DOHH2 (cell line): ENCODE measurements around the gene TCERG1.
A peak's percentile ranks its signal among the peaks of the same experiment; 100 is the strongest.

Experiments used
- H3F3A ChIP-seq: fragments of 200-600 bp; sonication (generic), shearing (Covaris generic); 2 replicates; pipeline ENCODE4 v1.6.0; 2016; ENCODE audit warnings: antibody characterized with exemption, mild to moderate bottlenecking; ENCODE audit not compliant: control insufficient read depth, insufficient read depth
- H3K27ac ChIP-seq: fragments of 200-600 bp; sonication (generic); 2 replicates; pipeline ENCODE4 v1.5.1; 2014; ENCODE audit warnings: low read depth, mild to moderate bottlenecking, low read length, moderate library complexity
- H3K27me3 ChIP-seq: fragments of 200-600 bp; sonication (generic); 2 replicates; pipeline ENCODE4 v1.6.1; 2014; ENCODE audit warnings: mild to moderate bottlenecking, low read length, mixed read lengths; ENCODE audit not compliant: control insufficient read depth
- H3K36me3 ChIP-seq: fragments of 200-600 bp; sonication (generic); 2 replicates; pipeline ENCODE4 v1.6.1; 2014; ENCODE audit warnings: mild to moderate bottlenecking, low read length, moderate library complexity, mixed read lengths; ENCODE audit not compliant: control insufficient read depth
- H3K4me1 ChIP-seq: fragments of 200-600 bp; sonication (generic); 2 replicates; pipeline ENCODE4 v1.6.1; 2014; ENCODE audit warnings: mild to moderate bottlenecking, low read length, mixed read lengths; ENCODE audit not compliant: control insufficient read depth
- H3K4me2 ChIP-seq: fragments of 200-600 bp; sonication (generic); 2 replicates; pipeline ENCODE4 v1.6.0; 2014; ENCODE audit warnings: mild to moderate bottlenecking, low read length, moderate library complexity
- H3K4me3 ChIP-seq: fragments of 200-600 bp; sonication (generic); 2 replicates; pipeline ENCODE4 v1.5.1; 2014; ENCODE audit warnings: mild to moderate bottlenecking, low read length, mixed read lengths
- H3K79me2 ChIP-seq: fragments of 200-600 bp; sonication (generic); 2 replicates; pipeline ENCODE4 v1.6.1; 2014; ENCODE audit warnings: mild to moderate bottlenecking, low read length, mixed read lengths; ENCODE audit not compliant: control insufficient read depth
- H3K9me2 ChIP-seq: fragments of 200-600 bp; sonication (generic); replicated peaks from 2 replicates; pipeline ENCODE4 v1.6.1; 2014; ENCODE audit warnings: mild to moderate bottlenecking, low read length, mixed read lengths; ENCODE audit not compliant: control insufficient read depth
- H3K9me3 ChIP-seq: fragments of 200-600 bp; sonication (generic); 2 replicates; pipeline ENCODE4 v1.6.1; 2014; ENCODE audit warnings: antibody characterized with exemption, low read length, mixed read lengths; ENCODE audit not compliant: control insufficient read depth, insufficient read depth
- H4K20me1 ChIP-seq: fragments of 200-600 bp; sonication (generic); 2 replicates; pipeline ENCODE4 v1.6.0; 2014; ENCODE audit warnings: low read depth, mild to moderate bottlenecking, antibody characterized with exemption, low read length, moderate library complexity; ENCODE audit not compliant: control insufficient read depth, insufficient read depth
- CTCF ChIP-seq: fragments of 200-600 bp; sonication (generic); IDR thresholded peaks from one replicate; pipeline ENCODE4 v1.5.1; 2014; ENCODE audit warnings: antibody characterized with exemption, mild to moderate bottlenecking, low read depth, low read length; ENCODE audit not compliant: poor library complexity, severe bottlenecking
- EZH2phosphoT487 ChIP-seq: fragments of 200-600 bp; sonication (generic); IDR thresholded peaks from 2 replicates; pipeline ENCODE4 v1.6.1; 2017; ENCODE audit warnings: borderline replicate concordance, mild to moderate bottlenecking, antibody characterized with exemption, low read length, moderate library complexity, mixed read lengths

The TCERG1 gene

DNA sequence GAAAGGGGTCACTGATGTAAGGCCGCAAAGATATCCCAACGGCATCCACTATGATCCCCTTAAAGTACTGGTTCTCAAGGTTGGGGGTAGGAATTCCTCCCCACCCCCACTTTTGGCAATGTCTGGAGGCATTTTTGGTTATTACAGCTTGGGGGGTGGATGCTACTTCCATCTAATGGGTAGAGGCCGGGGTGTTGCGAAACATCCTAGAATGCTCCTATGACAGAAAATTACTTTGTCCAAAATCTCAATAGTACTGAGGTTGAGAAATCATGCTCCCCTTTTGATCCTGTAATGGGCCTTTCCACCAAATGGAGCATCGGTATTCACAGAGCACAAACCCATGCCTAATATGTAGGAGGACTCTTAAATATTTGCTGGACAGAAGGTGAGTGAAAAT, 20.8 kb upstream of the TCERG1 start:
- Histone ChIP-seq H3K36me3 (no peaks in the 10 kb centered on the region), H3K9me2 (no peaks in the 10 kb centered on the region), H3K4me3 (no peak overlapping the region), H3K9me3 (no peaks in the 10 kb centered on the region), H3K4me2 (no peak overlapping the region), H3K4me1 (peaks cover 15% of the 10 kb centered on the region), H3K79me2 (no peaks in the 10 kb centered on the region), H3K27ac (no peak overlapping the region), H3K27me3 (no peaks in the 10 kb centered on the region; the same call in 1 of the 2 replicates), H4K20me1 (no peaks in the 10 kb centered on the region), H3F3A (no peaks in the 10 kb centered on the region)
- TF ChIP-seq EZH2phosphoT487 (no peak), CTCF (no peak)

- H3K27ac ChIP-seq = no peak overlapping the region
- no peaks in the 10 kb centered on the region for H3K9me2 ChIP-seq
- H3F3A ChIP-seq = no peaks in the 10 kb centered on the region
- H3K4me1 ChIP-seq = peaks cover 15% of the 10 kb centered on the region
- H3K9me3 ChIP-seq = no peaks in the 10 kb centered on the region
- H3K4me3 ChIP-seq = no peak overlapping the region
- no peak for TF ChIP-seq EZH2phosphoT487
- TF ChIP-seq CTCF = peak; percentile 80
- H3K27me3 ChIP-seq = no peaks in the 10 kb centered on the region; the same call in 1 of the 2 replicates
- H3K36me3 ChIP-seq = no peaks in the 10 kb centered on the region
- H3K4me2 ChIP-seq = peak overlapping the region; percentile 14; the same call in 1 of the 2 replicates
- H4K20me1 ChIP-seq = no peaks in the 10 kb centered on the region
- H3K79me2 ChIP-seq = no peaks in the 10 kb centered on the region
Observed at GRCh38 chr5:146426853-146427618, 20.1 kb upstream of the TCERG1 start.

- Histone ChIP-seq H3K9me3 (no peaks in the 10 kb centered on the region), H3K36me3 (no peaks in the 10 kb centered on the region), H3K79me2 (no peaks in the 10 kb centered on the region), H3F3A (no peaks in the 10 kb centered on the region), H3K9me2 (no peaks in the 10 kb centered on the region), H3K4me2 (no peak overlapping the region; the same call in 1 of the 2 replicates), H3K27ac (no peak overlapping the region), H3K4me3 (no peak overlapping the region), H3K4me1 (peaks cover 15% of the 10 kb centered on the region), H3K27me3 (no peaks in the 10 kb centered on the region; the same call in 1 of the 2 replicates), H4K20me1 (no peaks in the 10 kb centered on the region)
- TF ChIP-seq CTCF = no peak
- no peak for TF ChIP-seq EZH2phosphoT487
Observed at GRCh38 chr5:146427619-146427997, 19.5 kb upstream of the TCERG1 start.
